ENCODE measurements around the gene SMC1B. TPM values are rescaled to one million over a fixed set of nuclear protein-coding genes. Genes with fewer than 3 reads are reported as not detected.

Gene SMC1B
- total RNA-seq, 1 experiment from 2014 or later = 0.10 TPM

DNA sequence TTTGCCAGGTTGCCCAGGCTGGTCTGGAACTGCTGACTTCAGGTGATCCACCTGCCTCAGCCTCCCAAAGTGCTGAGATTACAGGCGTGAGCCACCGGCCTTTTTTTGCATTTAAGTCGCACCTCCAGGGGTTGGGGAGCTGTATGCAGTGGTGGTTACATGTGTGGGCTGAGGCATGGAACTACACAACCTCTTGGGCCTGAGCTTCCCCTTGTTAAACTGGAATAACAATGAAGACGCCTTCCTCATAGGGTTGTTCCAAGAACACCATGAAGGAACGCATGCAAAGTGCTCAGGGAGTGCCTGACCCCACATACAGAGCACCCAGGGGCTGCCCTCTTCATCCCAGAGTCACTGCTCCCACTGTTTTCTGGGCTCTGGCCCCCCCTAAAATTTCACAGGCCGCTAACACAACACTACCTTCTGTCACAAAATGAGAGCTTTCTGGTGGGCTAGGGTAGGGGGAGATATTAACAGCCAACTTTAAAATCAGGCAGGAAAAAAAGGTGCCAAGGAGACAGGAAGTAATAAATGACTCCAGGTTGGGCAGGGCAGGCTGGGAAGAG, 104.9 kb downstream of the SMC1B start:
- no TSS peak for BruUV-seq (replicated peaks)
- CTCF ChIA-PET = no interaction called here
- Histone ChIP-seq H3K27ac (ENCODE audit: low read length) (no peak overlapping the region), H3K36me3 (ENCODE audit: control insufficient read depth, insufficient read depth, low read length) (peaks cover 2% of the 10 kb centered on the region; the same call in 1 of the 2 replicates), H3K9me3 (ENCODE audit: control insufficient read depth, insufficient read depth, low read depth, low read length) (no peaks in the 10 kb centered on the region), H3K4me1 (ENCODE audit: control insufficient read depth, insufficient read depth, low read length) (peaks cover 7% of the 10 kb centered on the region; the same call in 1 of the 2 replicates), H3K4me3 (ENCODE audit: low read depth in 2 of 2, low read length in 2 of 2) (no peak overlapping the region), H3K27me3 (ENCODE audit: control insufficient read depth, insufficient read depth, low read length) (no peaks in the 10 kb centered on the region)
- intact Hi-C loops (cut with micrococcal nuclease; ENCODE audit: unreplicated experiment) = no loop called here
- ATAC-seq (no peak), DNase-seq (ENCODE audit: low read depth, low spot score) (no peak)
- POLR2A ChIA-PET = no interaction called here
- in situ Hi-C loops (cut with HindIII; ENCODE audit: low pct_unique_long_range_greater_than_20kb, low sequenced_read_pairs) = no loop called here
- TF ChIP-seq SIN3A (IDR thresholded peaks at IDR 0.05; ENCODE audit: borderline replicate concordance, insufficient read depth, low read depth, low read length) = no peak
- TF ChIP-seq, protein P1, sequence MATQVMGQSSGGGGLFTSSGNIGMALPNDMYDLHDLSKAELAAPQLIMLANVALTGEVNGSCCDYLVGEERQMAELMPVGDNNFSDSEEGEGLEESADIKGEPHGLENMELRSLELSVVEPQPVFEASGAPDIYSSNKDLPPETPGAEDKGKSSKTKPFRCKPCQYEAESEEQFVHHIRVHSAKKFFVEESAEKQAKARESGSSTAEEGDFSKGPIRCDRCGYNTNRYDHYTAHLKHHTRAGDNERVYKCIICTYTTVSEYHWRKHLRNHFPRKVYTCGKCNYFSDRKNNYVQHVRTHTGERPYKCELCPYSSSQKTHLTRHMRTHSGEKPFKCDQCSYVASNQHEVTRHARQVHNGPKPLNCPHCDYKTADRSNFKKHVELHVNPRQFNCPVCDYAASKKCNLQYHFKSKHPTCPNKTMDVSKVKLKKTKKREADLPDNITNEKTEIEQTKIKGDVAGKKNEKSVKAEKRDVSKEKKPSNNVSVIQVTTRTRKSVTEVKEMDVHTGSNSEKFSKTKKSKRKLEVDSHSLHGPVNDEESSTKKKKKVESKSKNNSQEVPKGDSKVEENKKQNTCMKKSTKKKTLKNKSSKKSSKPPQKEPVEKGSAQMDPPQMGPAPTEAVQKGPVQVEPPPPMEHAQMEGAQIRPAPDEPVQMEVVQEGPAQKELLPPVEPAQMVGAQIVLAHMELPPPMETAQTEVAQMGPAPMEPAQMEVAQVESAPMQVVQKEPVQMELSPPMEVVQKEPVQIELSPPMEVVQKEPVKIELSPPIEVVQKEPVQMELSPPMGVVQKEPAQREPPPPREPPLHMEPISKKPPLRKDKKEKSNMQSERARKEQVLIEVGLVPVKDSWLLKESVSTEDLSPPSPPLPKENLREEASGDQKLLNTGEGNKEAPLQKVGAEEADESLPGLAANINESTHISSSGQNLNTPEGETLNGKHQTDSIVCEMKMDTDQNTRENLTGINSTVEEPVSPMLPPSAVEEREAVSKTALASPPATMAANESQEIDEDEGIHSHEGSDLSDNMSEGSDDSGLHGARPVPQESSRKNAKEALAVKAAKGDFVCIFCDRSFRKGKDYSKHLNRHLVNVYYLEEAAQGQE (IDR thresholded peaks at IDR 0.05; ENCODE audit: insufficient read depth in 1 of 2, low read depth in 2 of 2, low read length in 1 of 2) = no peak
- no peak for TF ChIP-seq CTCF (IDR thresholded peaks at IDR 0.05)
- TF ChIP-seq POLR2AphosphoS5 (IDR thresholded peaks at IDR 0.05; ENCODE audit: low read depth, low read length) = no peak
- TF ChIP-seq TCF7L2 (IDR thresholded peaks at IDR 0.05; ENCODE audit: low read depth, low read length) = no peak

GRCh38 chr22:45306139-45306538, 107.3 kb downstream of the SMC1B start:
- no peaks in the 10 kb centered on the region for H3K27me3 ChIP-seq (ENCODE audit: control insufficient read depth, insufficient read depth, low read length)
- TF ChIP-seq, protein P1 (IDR thresholded peaks at IDR 0.05; ENCODE audit: insufficient read depth in 1 of 2, low read depth in 2 of 2, low read length in 1 of 2) = no peak
- no peak for TF ChIP-seq POLR2AphosphoS5 (IDR thresholded peaks at IDR 0.05; ENCODE audit: low read depth, low read length)
- no peak for TF ChIP-seq TCF7L2 (IDR thresholded peaks at IDR 0.05; ENCODE audit: low read depth, low read length)
- no peak for TF ChIP-seq SIN3A (IDR thresholded peaks at IDR 0.05; ENCODE audit: borderline replicate concordance, insufficient read depth, low read depth, low read length)
- TF ChIP-seq CTCF (IDR thresholded peaks at IDR 0.05) = no peak
- BruUV-seq (replicated peaks) = no TSS peak
- intact Hi-C loops (cut with micrococcal nuclease; ENCODE audit: unreplicated experiment) (no loop called here), in situ Hi-C loops (cut with HindIII; ENCODE audit: low pct_unique_long_range_greater_than_20kb, low sequenced_read_pairs) (no loop called here)
- no peak for DNase-seq (ENCODE audit: low read depth, low spot score)
- peaks cover 2% of the 10 kb centered on the region; the same call in 1 of the 2 replicates for H3K36me3 ChIP-seq (ENCODE audit: control insufficient read depth, insufficient read depth, low read length)
- H3K4me1 ChIP-seq (ENCODE audit: control insufficient read depth, insufficient read depth, low read length) = peaks cover 7% of the 10 kb centered on the region; the same call in 1 of the 2 replicates
- ChIA-PET CTCF (no interaction called here), POLR2A (no interaction called here)
- no peak overlapping the region for H3K27ac ChIP-seq (ENCODE audit: low read length)
- H3K4me3 ChIP-seq (ENCODE audit: low read depth in 2 of 2, low read length in 2 of 2) = no peak overlapping the region
- H3K9me3 ChIP-seq (ENCODE audit: control insufficient read depth, insufficient read depth, low read depth, low read length) = no peaks in the 10 kb centered on the region
- no peak for ATAC-seq
